GM19395 (cell line): ENCODE results near the gene MRC2.
"Not testable (repeated sequence)": the region's sequence is repeated elsewhere in the genome, so short reads cannot be mapped to it uniquely, and the experiment has no call there.

ENCODE experiments used
- ATAC-seq: cut with Tn5 transposase; IDR thresholded peaks from one replicate; pipeline ENCODE4 v1.9.1; 2021; ENCODE audit warnings: mild to moderate bottlenecking, moderate library complexity; ENCODE audit not compliant: unreplicated experiment

MRC2 gene

GRCh38 chr17:62613095-62613494 lies 14.4 kb upstream of the MRC2 start:
- not testable (repeated sequence) for ATAC-seq

DNA sequence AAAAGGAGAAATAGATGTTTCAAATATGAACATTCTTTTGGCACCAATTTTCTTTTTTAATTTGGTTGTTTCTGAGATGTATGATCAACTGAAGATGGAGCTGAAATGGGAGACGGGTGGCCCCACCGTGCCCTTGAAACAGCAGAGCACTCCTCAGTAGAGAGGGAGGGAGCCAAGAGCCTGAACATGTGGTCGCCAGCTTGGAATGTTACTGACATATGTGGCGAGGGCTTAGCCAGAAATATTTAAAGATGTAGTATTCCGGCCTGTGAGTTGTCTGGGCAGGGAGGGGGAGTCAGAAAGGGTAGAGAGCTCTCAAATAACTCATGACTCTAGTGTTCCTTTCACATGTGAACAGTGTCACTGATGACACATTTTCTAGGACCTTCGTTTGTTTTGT lies 13.3 kb upstream of the MRC2 start:
- ATAC-seq: no peak

DNA sequence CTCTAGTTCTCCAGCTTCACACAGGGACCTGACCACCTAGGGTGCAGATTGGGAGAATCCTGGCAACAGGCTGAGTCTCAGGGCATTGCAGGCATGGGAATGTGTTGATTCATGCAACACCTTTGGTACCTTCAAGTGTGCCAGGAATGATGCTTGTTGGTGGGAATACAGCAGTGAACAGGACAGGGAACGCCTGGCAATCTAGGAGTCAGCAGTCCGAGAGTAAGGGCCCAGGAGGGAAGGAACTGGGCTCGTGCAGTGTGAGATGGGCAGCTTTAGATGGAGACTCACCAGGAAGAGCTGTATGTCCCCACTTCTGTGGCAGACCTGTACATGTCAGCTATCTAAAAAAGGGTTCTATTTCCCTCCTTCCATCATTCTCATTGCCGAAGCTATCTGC lies 12.0 kb upstream of the MRC2 start:
- no peak for ATAC-seq

GRCh38 chr17:62616993-62617893 lies 10.2 kb upstream of the MRC2 start:
- no peak for ATAC-seq

DNA sequence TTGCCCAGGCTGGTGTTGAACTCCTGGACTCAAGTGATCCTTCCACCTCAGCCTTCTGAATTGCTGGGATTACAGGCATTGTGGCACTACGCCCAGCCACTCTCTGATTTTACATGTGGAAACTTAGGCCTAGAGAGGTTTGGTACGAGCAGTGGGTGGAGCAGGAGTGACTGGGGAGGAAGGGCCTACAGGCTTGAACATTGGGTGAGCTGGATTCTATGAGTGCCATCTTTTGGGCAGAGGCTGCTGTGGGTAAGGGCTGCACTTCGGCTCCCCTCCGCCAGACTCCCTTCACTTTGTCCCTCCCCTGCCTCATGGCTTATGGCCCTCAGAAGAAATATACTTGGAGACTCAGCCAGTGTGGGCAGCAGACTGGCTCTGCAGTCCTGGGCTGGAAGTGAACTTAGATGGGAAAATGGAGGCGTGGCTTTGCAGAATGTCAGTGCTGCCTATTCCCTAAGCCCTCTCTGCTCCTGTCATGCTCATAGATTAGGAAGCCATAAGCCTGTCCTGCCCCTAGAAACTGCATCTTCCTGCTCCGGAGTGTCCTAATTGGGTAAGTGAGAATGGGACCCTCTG lies 9.5 kb upstream of the MRC2 start:
- ATAC-seq: no peak

DNA sequence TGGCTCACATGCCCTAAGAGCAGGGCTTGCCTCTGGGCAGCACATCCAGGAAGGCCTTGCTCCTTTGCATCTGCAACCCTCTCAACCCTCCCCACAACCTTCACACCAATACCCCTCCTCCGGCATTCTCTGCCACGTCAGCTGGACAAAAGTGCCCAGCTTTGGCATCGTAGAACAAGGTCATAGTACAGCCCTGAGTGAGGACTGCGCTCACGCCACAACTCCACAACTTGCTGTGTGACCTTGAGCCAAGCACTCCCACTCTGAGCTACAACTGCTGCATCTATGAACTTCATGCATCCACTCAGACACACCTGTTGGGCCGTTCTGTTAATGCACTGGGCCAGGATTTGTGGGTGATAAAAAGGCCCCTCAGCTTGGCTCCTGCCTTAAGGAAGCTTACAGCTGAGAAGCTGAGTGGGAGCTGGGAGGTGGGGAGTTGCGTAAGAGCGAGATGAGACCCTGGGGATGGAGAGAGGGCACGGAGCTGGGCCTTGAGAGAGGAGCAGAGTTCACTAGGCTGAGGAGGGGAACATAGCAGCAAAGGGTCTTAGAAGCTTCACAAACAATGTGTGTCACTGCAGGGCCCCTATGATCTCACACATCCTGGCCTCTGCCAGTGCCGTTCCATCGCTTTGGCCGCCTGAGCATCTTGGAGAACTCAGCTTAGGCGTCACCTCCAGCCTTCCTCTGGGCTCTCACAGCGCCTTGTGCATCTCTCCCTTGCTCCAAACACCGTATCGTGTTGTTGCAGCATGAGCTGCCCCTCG lies 8.6 kb upstream of the MRC2 start:
- no peak for ATAC-seq

GRCh38 chr17:62619417-62620155 lies 7.9 kb upstream of the MRC2 start:
- no peak for ATAC-seq

- ATAC-seq: no peak
Measured at GRCh38 chr17:62621223-62621622, 6.2 kb upstream of the MRC2 start.

- no peak for ATAC-seq
Measured at GRCh38 chr17:62625184-62625869, 2.1 kb upstream of the MRC2 start.

- no peak for ATAC-seq
Measured at GRCh38 chr17:62625870-62626200, 1.6 kb upstream of the MRC2 start.

DNA sequence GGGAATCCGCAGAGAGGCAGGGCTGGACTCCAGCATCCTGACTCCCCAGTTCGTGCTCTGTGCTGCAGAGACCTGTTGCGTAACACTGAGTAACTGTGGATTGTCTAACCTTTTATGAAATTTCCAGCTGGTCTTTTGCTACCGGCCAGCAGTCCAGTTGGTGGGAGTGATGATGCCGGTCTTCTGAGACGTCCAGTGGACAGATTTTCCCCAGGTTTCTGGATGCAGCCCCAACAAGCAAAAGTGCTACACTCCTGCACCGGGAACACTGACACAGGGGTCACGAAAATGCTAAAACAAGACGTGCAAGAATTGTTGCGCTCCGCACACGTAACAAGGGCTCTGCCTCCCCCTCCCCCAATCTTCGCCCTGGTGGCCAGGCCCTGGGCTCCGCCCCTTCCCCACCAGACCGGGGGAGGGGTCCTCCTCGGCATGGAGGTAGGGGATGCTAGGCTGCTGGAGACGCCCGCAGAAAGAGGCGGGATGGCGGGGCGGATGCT lies 701 bp upstream of the MRC2 start:
- ATAC-seq: no peak

DNA sequence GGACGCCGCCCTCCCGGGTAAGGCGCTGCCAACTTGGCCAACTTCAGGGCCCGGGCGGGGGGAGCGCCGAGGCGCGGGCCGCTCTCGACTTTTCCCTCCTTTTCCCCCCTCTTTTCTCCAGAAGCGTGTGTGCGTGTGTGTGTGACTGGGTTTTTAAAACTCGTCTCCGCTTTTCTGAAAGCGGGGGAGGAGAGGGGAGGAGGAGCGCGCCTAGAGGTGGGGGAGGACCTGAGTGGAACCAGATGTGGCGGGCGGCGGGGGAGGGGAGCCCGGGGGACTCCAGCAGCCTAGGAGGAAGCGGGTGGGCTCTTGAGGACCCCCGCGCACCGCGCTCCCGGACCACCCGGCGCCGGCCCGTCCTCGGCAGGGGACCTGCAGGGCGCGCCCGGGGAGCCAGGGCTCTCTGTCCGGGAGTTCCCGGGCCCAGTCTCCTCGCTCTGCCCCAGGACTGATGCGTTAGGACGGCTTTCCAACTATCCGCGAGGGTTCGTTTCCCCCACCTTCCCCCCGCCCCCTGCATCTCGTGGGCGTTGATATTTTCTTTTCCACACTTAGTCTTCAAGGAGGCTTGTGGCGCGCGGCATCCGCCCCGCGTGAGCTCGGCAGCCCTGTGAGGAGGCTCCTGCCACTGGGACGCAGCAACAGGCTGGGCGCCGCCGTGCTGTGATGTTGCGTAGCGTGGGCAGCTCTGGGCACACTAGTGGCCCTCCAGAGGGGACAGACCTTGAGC lies 599 bp downstream of the MRC2 start:
- no peak for ATAC-seq

DNA sequence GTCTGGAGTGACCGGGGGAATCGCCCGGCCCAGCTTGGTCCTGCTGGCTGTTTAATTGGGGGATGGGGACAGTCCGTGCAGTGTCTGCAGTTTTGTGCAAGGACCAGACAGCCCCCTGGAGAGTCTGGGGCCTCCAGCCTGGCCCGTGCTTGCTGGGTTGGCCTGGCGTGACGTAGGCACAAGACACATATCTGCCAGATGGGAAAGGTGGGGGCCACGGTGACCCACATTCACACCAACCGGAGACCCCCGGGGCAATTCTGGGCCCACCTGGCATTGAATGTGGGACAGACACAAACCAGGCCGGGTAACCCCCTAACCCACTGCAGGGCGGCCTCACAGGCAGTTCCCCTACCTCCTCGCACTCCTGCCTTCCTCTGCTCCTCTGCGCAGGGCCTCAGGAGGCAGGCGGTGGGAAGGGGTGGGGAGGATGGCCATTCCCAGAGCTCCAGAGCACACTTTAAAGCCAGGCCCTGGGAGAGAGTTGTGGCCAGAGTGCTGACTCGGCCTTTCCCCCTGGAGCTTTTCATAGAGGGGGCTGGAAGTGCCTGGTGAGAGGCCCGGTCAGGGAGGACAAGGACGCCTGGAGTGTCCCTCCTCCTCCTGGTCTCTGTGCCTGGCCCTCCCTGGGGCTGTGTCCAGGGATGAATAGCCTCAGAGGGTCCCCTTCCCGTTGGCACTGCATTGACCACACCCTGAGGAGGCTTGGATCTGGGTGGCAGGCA lies 1.5 kb downstream of the MRC2 start:
- no peak for ATAC-seq

GRCh38 chr17:62629556-62630364 lies 2.3 kb downstream of the MRC2 start:
- no peak for ATAC-seq

- ATAC-seq: no peak
Measured at GRCh38 chr17:62630365-62631085, 3.1 kb downstream of the MRC2 start.

GRCh38 chr17:62631086-62631935 lies 3.8 kb downstream of the MRC2 start:
- no peak for ATAC-seq
